Measurements from ENCODE around the gene DDX21.
"Not testable (repeated sequence)": the region's sequence is repeated elsewhere in the genome, so short reads cannot be mapped to it uniquely, and the experiment has no call there.

DNA sequence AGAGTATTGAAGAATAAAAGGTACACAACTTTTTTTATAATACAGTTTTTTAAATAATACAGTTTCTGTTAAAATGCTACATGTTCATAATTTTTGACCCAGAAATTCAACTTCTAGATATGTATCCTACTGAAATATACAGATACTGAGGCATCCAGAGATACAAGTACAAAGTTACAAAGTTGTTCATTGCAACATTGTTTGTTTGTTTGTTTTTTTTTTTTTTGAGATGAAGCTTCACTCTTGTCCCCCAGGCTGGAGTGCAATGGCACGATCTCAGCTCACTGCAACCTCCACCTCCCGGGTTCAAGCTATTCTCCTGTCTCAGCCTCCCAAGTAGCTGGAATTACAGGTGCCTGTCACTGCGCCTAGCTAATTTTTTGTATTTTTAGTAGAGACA is 23.1 kb upstream of the DDX21 start:
- TF ChIP-seq EZH2phosphoT487 (IDR thresholded peaks at IDR 0.05; ENCODE audit: insufficient read depth, low read depth); EZH2 (IDR thresholded peaks at IDR 0.05; ENCODE audit: insufficient read depth, poor library complexity, severe bottlenecking): not testable (repeated sequence)
